Measurements from ENCODE around the gene CACNB2.

- no peak for TF ChIP-seq CTCF (conservative IDR thresholded peaks at IDR 0.05; ENCODE audit: low read depth, low read length)
- no peak for TF ChIP-seq EZH2 (IDR thresholded peaks at IDR 0.05; ENCODE audit: borderline replicate concordance, low read depth, low read length, poor library complexity, severe bottlenecking)
Measured at GRCh38 chr10:18159557-18159956, 19.3 kb downstream of the CACNB2 start.
